SK-MEL-5 (cell line): ENCODE results near the gene COA1. TPM values are rescaled to one million over a fixed set of nuclear protein-coding genes. Genes with fewer than 3 reads are reported as not detected.
"Not testable (repeated sequence)": the region's sequence is repeated elsewhere in the genome, so short reads cannot be mapped to it uniquely, and the experiment has no call there.

ENCODE experiments used
- DNase-seq: peaks from one replicate; pipeline ENCODE4 v3.0.0-alpha.2; 2016; ENCODE audit warnings: low read depth, low spot score
- in situ Hi-C: cut with HindIII; loops from 2 replicates; pipeline ENCODE4 v1.10.0; 2016; ENCODE audit warnings: low sequenced_read_pairs, high pct_unique_total_duplicates, low pct_unique_long_range_greater_than_20kb
- polyA plus RNA-seq, 2 experiments: library from polyadenylated mRNA; depleted of rRNA; stranded (reverse); fragments of >200 nt; gene quantifications; 2 replicates each; pipeline ENCODE4 v1.2.3, GENCODE V29; 2015
- total RNA-seq: library from RNA; depleted of rRNA; stranded (reverse); fragments of >200 nt; shearing (Covaris generic); gene quantifications from 2 replicates; pipeline ENCODE4 v1.2.3, GENCODE V29; 2014; rRNA removed

COA1 gene
- total RNA-seq: 79.6 and 80.1 TPM in 2 replicates
- polyA plus RNA-seq (2015; cell fraction: cytosol; rRNA removed): 95.3 and 96.0 TPM in 2 replicates
- 159 and 167 TPM in 2 replicates for polyA plus RNA-seq (2015; cell fraction: nucleus; rRNA removed)

DNA sequence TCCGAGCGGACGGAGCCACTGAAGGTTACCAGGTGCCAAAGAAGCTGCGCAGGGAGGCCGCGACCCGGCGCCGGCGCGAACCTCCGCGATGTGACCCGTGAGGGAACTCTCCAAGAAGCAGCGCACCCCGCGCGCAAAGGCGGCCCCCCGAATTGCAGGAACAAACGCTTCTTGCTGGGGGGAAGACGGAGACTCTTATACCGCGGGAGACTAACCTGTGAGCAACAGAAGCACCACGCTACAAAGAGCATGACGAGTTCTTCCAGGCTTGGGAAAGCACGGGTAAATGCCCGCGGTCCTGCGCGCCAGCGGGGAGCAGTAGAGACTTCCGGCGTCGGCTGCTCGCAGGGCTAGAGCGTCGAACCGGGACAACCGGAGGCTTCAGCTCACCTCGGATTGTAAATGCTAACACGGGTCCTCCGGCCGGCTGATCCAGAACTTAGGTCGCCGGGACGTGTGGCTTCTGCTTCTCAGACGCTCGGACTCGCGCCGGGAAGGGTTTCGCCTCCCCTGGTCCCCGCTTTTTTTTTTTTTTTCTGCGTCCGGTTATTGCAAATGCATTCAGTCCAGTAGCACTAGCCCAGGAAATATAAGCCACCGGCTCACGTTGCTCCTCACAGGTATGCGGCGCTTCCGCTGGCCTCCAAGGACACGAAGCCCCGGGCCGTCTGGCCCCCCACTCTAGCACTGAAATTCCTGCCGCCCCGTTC is at the start of gene COA1:
TSS of gene COA1 (minus strand) at position 310 of the 710 bp plus-strand sequence. CDS start 80,909 bp downstream, outside the sequence.
- DNase-seq: peak; percentile 93
- in situ Hi-C loops: no loop called here

DNA sequence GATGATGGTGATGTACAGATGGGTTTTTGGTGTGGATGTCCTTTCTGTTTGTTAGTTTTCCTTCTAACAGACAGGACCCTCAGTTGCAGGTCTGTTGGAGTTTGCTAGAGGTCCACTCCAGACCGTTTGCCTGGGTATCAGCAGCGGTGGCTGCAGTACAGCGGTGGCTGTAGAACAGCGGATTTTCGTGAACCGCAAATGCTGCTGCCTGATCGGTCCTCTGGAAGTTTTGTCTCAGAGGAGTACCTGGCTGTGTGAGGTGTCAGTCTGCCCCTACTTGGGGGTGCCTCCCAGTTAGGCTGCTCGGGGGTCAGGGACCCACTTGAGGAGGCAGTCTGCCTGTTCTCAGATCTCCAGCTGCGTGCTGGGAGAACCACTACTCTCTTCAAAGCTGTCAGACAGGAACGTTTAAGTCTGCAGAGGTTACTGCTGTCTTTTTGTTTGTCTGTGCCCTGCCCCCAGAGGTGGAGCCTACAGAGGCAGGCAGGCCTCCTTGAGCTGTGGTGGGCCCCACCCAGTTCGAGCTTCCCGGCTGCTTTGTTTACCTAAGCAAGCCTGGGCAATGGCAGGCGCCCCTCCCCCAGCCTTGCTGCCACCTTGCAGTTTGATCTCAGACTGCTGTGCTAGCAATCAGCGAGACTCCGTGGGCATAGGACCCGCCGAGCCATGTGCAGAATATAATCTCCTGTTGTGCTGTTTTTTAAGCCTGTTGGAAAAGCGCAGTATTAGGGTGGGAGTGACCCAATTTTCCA is 49.1 kb upstream of the COA1 start:
- in situ Hi-C loops: not testable (repeated sequence)

GRCh38 chr7:43775255-43775654 is 45.9 kb upstream of the COA1 start:
- not testable (repeated sequence) for DNase-seq

More for the DNA sequence above, 49.1 kb upstream of the COA1 start:
- DNase-seq: not testable (repeated sequence)

DNA sequence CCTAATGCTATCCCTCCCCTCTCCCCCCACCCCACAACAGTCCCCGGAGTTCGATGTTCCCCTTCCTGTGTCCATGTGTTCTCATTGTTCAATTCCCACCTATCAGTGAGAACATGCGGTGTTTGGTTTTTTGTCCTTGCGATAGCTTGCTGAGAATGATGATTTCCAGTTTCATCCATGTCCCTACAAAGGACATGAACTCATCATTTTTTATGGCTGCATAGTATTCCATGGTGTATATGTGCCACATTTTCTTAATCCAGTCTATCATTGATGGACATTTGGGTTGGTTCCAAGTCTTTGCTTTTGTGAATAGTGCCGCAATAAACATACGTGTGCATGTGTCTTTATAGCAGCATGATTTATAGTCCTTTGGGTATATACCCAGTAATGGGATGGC is 43.9 kb upstream of the COA1 start:
- in situ Hi-C loops, DNase-seq: not testable (repeated sequence)

More at GRCh38 chr7:43775255-43775654, 45.9 kb upstream of the COA1 start:
- in situ Hi-C loops: not testable (repeated sequence)

DNA sequence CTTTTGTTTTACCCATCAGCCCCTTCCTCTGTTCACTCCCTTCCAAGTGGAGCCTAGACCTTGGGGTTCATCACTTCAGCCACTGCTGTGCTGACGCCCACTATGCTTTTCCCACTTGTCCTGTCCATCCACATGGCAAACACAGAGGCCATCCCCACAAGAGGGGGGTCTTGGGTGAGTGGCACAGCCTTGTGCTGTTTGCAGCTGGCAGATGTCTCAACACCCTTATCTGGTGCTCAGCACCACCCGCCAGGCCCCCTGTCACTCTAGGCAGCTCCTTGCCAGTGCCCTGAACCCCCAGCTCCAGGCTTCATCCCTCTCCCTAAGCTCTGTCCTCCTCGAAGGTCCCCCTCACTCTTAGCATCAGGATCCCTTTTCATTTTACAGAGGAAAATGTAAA is 42.2 kb upstream of the COA1 start:
- no peak for DNase-seq
- in situ Hi-C loops: no loop called here

GRCh38 chr7:43771128-43771527 is 41.8 kb upstream of the COA1 start:
- in situ Hi-C loops: no loop called here

GRCh38 chr7:43769791-43770465 is 40.6 kb upstream of the COA1 start:
- DNase-seq: no peak
- in situ Hi-C loops: no loop called here

More at GRCh38 chr7:43771128-43771527, 41.8 kb upstream of the COA1 start:
- no peak for DNase-seq

DNA sequence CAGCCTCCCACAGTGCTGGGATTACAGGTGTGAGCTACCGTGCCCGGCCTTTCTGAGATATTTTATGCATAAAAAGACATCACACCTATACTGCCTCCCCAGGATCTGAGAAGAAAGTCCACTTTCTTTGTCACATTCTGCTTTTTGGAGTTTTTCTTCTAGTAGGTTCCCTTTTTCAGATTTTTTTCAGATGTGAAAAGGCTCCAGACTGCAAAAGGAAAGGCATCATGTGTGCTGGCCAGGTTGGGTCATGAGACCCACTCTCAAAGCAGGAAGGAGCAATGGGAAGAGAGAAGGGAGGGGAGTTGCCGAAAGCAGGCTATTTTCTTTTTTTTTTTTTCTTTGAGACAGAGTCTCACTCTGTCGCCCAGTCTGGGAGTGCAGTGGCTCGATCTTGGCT is 40.0 kb upstream of the COA1 start:
- DNase-seq: no peak
- in situ Hi-C loops: no loop called here

GRCh38 chr7:43768887-43769272 is 39.6 kb upstream of the COA1 start:
- in situ Hi-C loops: no loop called here

DNA sequence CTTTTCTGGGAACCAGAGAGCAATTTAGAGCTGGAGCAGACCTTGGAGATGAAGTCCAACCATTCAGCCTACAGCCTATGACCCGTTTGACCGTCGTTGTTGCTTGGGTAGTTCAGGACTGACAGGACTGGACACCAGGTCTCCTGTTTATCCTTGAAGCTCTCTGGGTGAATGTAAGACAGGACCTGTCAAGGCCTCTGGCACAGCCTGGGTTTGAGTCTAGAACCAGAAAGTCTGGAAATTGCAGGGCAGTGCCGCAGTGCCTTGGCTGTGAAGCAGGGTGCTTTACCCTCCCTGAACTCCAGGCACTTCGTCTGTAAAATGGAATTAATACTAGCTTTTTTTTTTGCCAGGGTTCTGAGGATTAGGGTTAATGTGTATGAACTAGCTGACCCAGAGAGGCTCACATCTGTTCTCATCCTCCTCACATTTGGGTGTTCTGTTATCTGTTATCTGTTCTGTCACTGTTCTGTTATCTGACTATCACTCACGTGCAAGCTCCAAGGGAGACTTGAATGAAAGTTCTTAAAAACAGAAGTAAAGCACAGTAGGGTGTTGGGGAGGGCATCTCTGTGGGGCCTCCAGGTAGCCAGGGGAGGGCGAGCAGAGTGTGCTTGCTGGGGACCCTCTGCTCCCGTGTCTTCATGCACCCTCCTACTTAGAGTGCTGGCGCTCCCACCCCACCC is 39.0 kb upstream of the COA1 start:
- DNase-seq: no peak
- in situ Hi-C loops: no loop called here

More at GRCh38 chr7:43768887-43769272, 39.6 kb upstream of the COA1 start:
- DNase-seq: no peak

DNA sequence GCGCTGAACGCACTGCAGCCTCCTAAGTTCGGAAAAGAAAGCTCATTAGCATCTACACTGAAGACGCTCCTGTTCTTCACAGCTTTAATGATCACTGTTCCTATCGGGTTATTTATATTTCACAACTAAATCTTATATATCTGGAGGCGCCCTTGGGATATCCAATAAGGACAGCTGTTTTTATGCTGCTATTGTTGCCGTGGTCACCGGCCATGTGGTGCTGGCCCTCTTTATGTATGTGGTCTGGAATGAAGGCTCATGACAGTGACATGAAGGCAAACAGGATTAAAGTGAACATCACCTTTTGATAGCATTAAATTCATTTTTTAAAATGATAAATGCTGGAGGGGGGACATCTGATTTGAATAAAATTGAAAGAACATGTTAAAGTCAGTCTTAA is 38.0 kb upstream of the COA1 start:
- no peak for DNase-seq
- in situ Hi-C loops: no loop called here

DNA sequence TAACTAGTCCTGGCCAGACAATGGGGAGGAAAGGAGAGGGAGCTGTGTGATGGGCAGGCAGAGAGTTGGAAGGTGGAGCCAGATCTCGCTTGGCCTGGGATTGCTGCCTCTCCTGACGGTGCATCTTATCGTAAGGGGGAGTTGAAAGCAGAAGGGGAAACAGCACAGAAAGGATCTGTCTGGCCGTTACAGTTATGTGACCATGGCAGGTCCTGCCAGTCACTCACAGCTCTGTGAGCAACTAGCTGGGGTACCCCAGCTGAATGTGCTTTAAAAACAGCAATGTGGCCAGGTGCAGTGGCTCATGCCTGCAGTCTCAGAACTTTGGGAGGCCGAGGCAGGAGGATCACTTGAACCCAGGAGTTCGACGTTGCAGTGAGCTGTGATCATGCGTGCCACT is 37.2 kb upstream of the COA1 start:
- no peak for DNase-seq
- in situ Hi-C loops: no loop called here

DNA sequence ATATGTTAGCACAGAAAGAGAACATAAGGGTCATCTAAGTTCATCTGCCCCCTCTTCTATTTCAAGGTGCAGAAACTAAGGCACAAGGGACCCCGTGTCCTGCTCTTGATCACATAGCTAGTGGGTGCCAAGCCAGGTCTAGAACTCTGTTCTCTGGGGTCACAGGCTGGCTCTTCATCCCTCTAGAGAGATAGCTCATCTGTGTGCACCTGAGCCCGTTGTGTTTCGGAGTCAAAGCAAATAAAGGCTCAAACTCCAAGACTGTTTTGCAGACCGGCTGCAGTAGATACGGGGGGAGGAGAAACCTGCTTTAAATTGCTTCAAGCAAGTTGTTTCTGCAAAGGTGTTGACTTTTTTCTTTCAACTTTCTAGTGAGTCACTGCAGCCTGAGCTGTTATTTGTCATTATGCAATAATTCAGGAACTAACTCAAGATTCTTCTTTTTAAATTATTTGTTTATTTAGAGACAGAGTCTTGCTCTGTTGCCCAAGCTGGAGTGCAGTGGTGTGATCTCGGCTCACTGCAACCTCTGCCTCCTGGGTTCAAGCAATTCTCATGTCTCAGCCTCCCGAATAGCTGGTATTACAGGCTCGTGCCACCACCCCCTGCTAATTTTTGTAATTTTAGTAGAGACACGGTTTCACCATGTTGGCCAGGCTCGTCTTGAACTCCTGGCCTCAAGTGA is 35.6 kb upstream of the COA1 start:
- DNase-seq: no peak
- in situ Hi-C loops: no loop called here

- in situ Hi-C loops: no loop called here
Measured at GRCh38 chr7:43764039-43764761, 34.9 kb upstream of the COA1 start.

GRCh38 chr7:43763183-43763582 is 33.9 kb upstream of the COA1 start:
- in situ Hi-C loops: no loop called here
- DNase-seq: no peak

More at GRCh38 chr7:43764039-43764761, 34.9 kb upstream of the COA1 start:
- DNase-seq: no peak

- in situ Hi-C loops: no loop called here
Measured at GRCh38 chr7:43761938-43762692, 32.8 kb upstream of the COA1 start.

More at GRCh38 chr7:43761938-43762692, 32.8 kb upstream of the COA1 start:
- no peak for DNase-seq
